T-cell (primary cell): ENCODE data around the gene LNPK. TPM values are rescaled to one million over a fixed set of nuclear protein-coding genes. Genes with fewer than 3 reads are reported as not detected.
"Not testable (repeated sequence)": the region's sequence is repeated elsewhere in the genome, so short reads cannot be mapped to it uniquely, and the experiment has no call there.

Experiments used
- ATAC-seq, 4 experiments: fragments of 200-7000 bp in 3 of 4; fragments of 150-1000 bp in 1 of 4; cut with Tn5 transposase; replicated peaks in 1 of 4; 1 replicate in 3 of 4; 2 replicates in 1 of 4; pipeline ENCODE4 v1.10.0; 2021; ENCODE audit warnings: moderate library complexity in 3 of 4, mild to moderate bottlenecking in 2 of 4, moderate number of reproducible peaks in 1 of 4
- CTCF ChIA-PET, 2 donors: fragments of 300-600 bp; sonication (Branson Sonifier 250); formaldehyde crosslinking; loops; one replicate each; lab custom pipeline; 2022; ENCODE audit warnings: antibody characterized with exemption in 2 of 2; lab: Charles Lee
- POLR2A ChIA-PET, 2 donors: fragments of 300-600 bp; sonication (Branson Sonifier 250); formaldehyde crosslinking; loops; one replicate each; lab custom pipeline; 2022; ENCODE audit warnings: antibody characterized with exemption in 2 of 2; lab: Charles Lee
- DNase-seq, 35 experiments: peaks; one replicate each; pipeline versions ENCODE4 v3.0.0 to v3.0.0-alpha.2; 2013 to 2023
- H3K27ac ChIP-seq: one replicate; pipeline ENCODE4 v1.5.1; 2013; ENCODE audit warnings: low read length
- H3K27me3 ChIP-seq, 2 experiments: replicated peaks in 1 of 2; 1 replicate in 1 of 2; 2 replicates in 1 of 2; pipeline versions ENCODE4 v1.6.1 to v1.7.0; 2013; ENCODE audit warnings: low read length in 1 of 2, mixed read lengths in 1 of 2; ENCODE audit not compliant: control insufficient read depth in 2 of 2, insufficient read depth in 2 of 2; ENCODE audit errors: extremely low read depth in 1 of 2
- H3K36me3 ChIP-seq, 2 donors: 1 replicate in 1 of 2; 2 replicates in 1 of 2; pipeline versions ENCODE4 v1.6.1 to v1.7.0; 2013; ENCODE audit warnings: low read length in 1 of 2; ENCODE audit not compliant: control insufficient read depth in 2 of 2, insufficient read depth in 1 of 2; ENCODE audit errors: extremely low read depth in 1 of 2
- H3K4me1 ChIP-seq, 2 experiments: 1 replicate in 1 of 2; 2 replicates in 1 of 2; pipeline versions ENCODE4 v1.6.1 to v1.7.0; 2013; ENCODE audit warnings: low read length in 2 of 2, mixed read lengths in 1 of 2; ENCODE audit not compliant: insufficient read depth in 2 of 2, control insufficient read depth in 1 of 2; ENCODE audit errors: extremely low read depth in 1 of 2
- H3K4me3 ChIP-seq, 2 donors: 1 replicate in 1 of 2; 2 replicates in 1 of 2; pipeline versions ENCODE4 v1.5.1 to v1.7.0; 2013; ENCODE audit warnings: mild to moderate bottlenecking in 2 of 2, low read length in 1 of 2, moderate library complexity in 1 of 2; ENCODE audit not compliant: control insufficient read depth in 1 of 2; ENCODE audit errors: extremely low read depth in 1 of 2
- H3K9me3 ChIP-seq: 2 replicates; pipeline ENCODE4 v1.7.0; 2013
- H3K27ac Mint-ChIP-seq, 2 donors: one replicate each; pipeline ENCODE4 v1.8.0; 2020 to 2021; ENCODE audit warnings: mild to moderate bottlenecking in 2 of 2, mixed read lengths in 2 of 2
- H3K27me3 Mint-ChIP-seq, 2 donors: one replicate each; pipeline ENCODE4 v1.8.0; 2021 to 2022; ENCODE audit warnings: mixed read lengths in 2 of 2
- H3K36me3 Mint-ChIP-seq: one replicate; pipeline ENCODE4 v1.8.0; 2021; ENCODE audit warnings: mixed read lengths
- H3K4me1 Mint-ChIP-seq, 3 donors: one replicate each; pipeline ENCODE4 v1.8.0; 2020 to 2022; ENCODE audit warnings: mixed read lengths in 3 of 3, mild to moderate bottlenecking in 1 of 3
- H3K4me3 Mint-ChIP-seq, 3 donors: one replicate each; pipeline ENCODE4 v1.8.0; 2020 to 2022; ENCODE audit warnings: mild to moderate bottlenecking in 3 of 3, mixed read lengths in 3 of 3, moderate library complexity in 3 of 3
- H3K9me3 Mint-ChIP-seq, 3 donors: one replicate each; pipeline ENCODE4 v1.8.0; 2020 to 2022; ENCODE audit warnings: mixed read lengths in 3 of 3
- WGBS: methylation state at CpG from one replicate; pipeline ENCODE4 v1.1.5; 2013; ENCODE audit warnings: missing lambda C conversion rate; ENCODE audit not compliant: insufficient coverage; 5-methylcytosine and 5-hydroxymethylcytosine counted together
- total RNA-seq, 35 experiments: library from RNA in 6 of 35; stranded (reverse) in 6 of 35; fragments of 120-200 nt in 1 of 35; gene quantifications; one replicate each; pipeline versions ENCODE4 v1.2.1 to v1.2.4 and lab custom pipeline; 2013 to 2026

LNPK gene
- total RNA-seq, 5 donors from 2014 or later (not counting 1 experiment from before 2014, with no cell fraction given), result 19.2 to 28.2 (median 22.1) TPM

GRCh38 chr2:176003958-176004357, 1.9 kb upstream of the LNPK start:
- no peak for DNase-seq
- Histone ChIP-seq H3K9me3 (no peaks in the 10 kb centered on the region), H3K36me3 (no peaks in the 10 kb centered on the region), H3K4me3 (no peak overlapping the region), H3K4me1 (peaks cover 7 to 15% of the 10 kb centered on the region in 2 experiments), H3K27me3 (no peaks in the 10 kb centered on the region), H3K27ac (no peak overlapping the region)
- ChIA-PET POLR2A (no interaction called here), CTCF (interaction anchor here in 1 of 2 donors (0.6 kb wide), 1 partner anchor 243 kb away, joined by 3 read pairs; no protein-coding TSS in a partner anchor)
- peaks cover 20 to 44% (median 28%) of the 10 kb centered on the region in 3 donors for H3K4me1 Mint-ChIP-seq
- H3K36me3 Mint-ChIP-seq, result no peaks in the 10 kb centered on the region
- no peaks in the 10 kb centered on the region for H3K9me3 Mint-ChIP-seq
- no peaks in the 10 kb centered on the region for H3K27me3 Mint-ChIP-seq
- H3K27ac Mint-ChIP-seq, result no peak overlapping the region
- ATAC-seq, result no peak
- H3K4me3 Mint-ChIP-seq, result peak overlapping the region in 1 of 3 donors; percentile 7
- no CpG with 5 or more reads among the region's 5 CpGs for WGBS

GRCh38 chr2:176002688-176003210, 682 bp upstream of the LNPK start:
- H3K27me3 Mint-ChIP-seq, result no peaks in the 10 kb centered on the region
- no peaks in the 10 kb centered on the region for H3K36me3 Mint-ChIP-seq
- Histone ChIP-seq H3K9me3 (no peaks in the 10 kb centered on the region), H3K4me3 (peak overlapping the region; percentile 85 to 96), H3K36me3 (no peaks in the 10 kb centered on the region), H3K4me1 (peaks cover 7 to 15% of the 10 kb centered on the region in 2 experiments), H3K27ac (peak overlapping the region; percentile 89), H3K27me3 (no peaks in the 10 kb centered on the region)
- H3K4me3 Mint-ChIP-seq, result peak overlapping the region; percentile 79 to 98 (median 83)
- peak overlapping the region; percentile 84 to 88 for H3K27ac Mint-ChIP-seq
- ChIA-PET POLR2A (interaction anchor here in 1 of 2 donors (1.1 kb wide), 1 partner anchor 1614 kb away, joined by 3 read pairs; no protein-coding TSS in a partner anchor), CTCF (no interaction called here)
- DNase-seq (peak in 4 of 35 experiments; percentile 1 to 8 (median 3)), ATAC-seq (peak in 1 of 4 experiments; percentile 1)
- peaks cover 20 to 44% (median 28%) of the 10 kb centered on the region in 3 donors for H3K4me1 Mint-ChIP-seq
- WGBS, result 20% methylated on average over 9 of the region's 14 CpGs
- H3K9me3 Mint-ChIP-seq, result no peaks in the 10 kb centered on the region

GRCh38 chr2:176001281-176001915, 669 bp downstream of the LNPK start:
- ChIA-PET POLR2A (interaction anchor here in 1 of 2 donors (0.6 to 0.7 kb wide), 3 partner anchors 13 to 1508 kb away, joined by 3 read pairs; no protein-coding TSS in a partner anchor), CTCF (interaction anchor here in 1 of 2 donors (0.7 to 1.0 kb wide), 2 partner anchors 139 to 553 kb away, joined by 3 to 4 read pairs; no protein-coding TSS in a partner anchor)
- H3K36me3 ChIP-seq, result no peaks in the 10 kb centered on the region
- peak overlapping the region; percentile 85 to 96 for H3K4me3 ChIP-seq
- Mint-ChIP-seq H3K4me3 (peak overlapping the region; percentile 79 to 98 (median 83)), H3K9me3 (no peaks in the 10 kb centered on the region), H3K4me1 (peaks cover 20 to 44% (median 28%) of the 10 kb centered on the region in 3 donors), H3K36me3 (no peaks in the 10 kb centered on the region), H3K27ac (peak overlapping the region; percentile 24 to 44), H3K27me3 (no peaks in the 10 kb centered on the region)
- DNase-seq, result peak in 26 of 35 experiments; percentile 0 to 50 (median 16)
- peaks cover 7 to 15% of the 10 kb centered on the region in 2 experiments for H3K4me1 ChIP-seq
- peak overlapping the region; percentile 42 for H3K27ac ChIP-seq
- no peaks in the 10 kb centered on the region for H3K27me3 ChIP-seq
- under 1% methylated on average over 19 of the region's 21 CpGs for WGBS
- peak; percentile 37 to 50 (median 43) for ATAC-seq
- no peaks in the 10 kb centered on the region for H3K9me3 ChIP-seq

- Mint-ChIP-seq H3K27ac (no peak overlapping the region), H3K4me3 (no peak overlapping the region), H3K36me3 (no peaks in the 10 kb centered on the region), H3K27me3 (no peaks in the 10 kb centered on the region), H3K4me1 (peaks cover 20 to 40% (median 28%) of the 10 kb centered on the region in 3 donors), H3K9me3 (no peaks in the 10 kb centered on the region)
- H3K36me3 ChIP-seq, result no peaks in the 10 kb centered on the region
- ChIA-PET CTCF (no interaction called here), POLR2A (no interaction called here)
- 100% methylated on average over 1 of the region's 2 CpGs for WGBS
- no peaks in the 10 kb centered on the region for H3K9me3 ChIP-seq
- H3K4me3 ChIP-seq, result no peak overlapping the region
- no peak for ATAC-seq
- no peak overlapping the region for H3K27ac ChIP-seq
- no peaks in the 10 kb centered on the region for H3K27me3 ChIP-seq
- peaks cover 7 to 15% of the 10 kb centered on the region in 2 experiments for H3K4me1 ChIP-seq
- no peak for DNase-seq
Observed at GRCh38 chr2:175999283-175999819, 2.7 kb downstream of the LNPK start.

GRCh38 chr2:175990099-175990498, 12.0 kb downstream of the LNPK start:
- Mint-ChIP-seq H3K9me3 (no peaks in the 10 kb centered on the region), H3K27me3 (no peaks in the 10 kb centered on the region), H3K4me3 (no peak overlapping the region), H3K27ac (no peak overlapping the region), H3K4me1 (peaks cover 0 to 2% (median 0%) of the 10 kb centered on the region in 3 donors), H3K36me3 (peaks cover 43% of the 10 kb centered on the region)
- no peak overlapping the region for H3K27ac ChIP-seq
- no peaks in the 10 kb centered on the region for H3K27me3 ChIP-seq
- DNase-seq, result no peak
- no peak for ATAC-seq
- ChIA-PET POLR2A (no interaction called here), CTCF (no interaction called here)
- H3K4me3 ChIP-seq, result no peak overlapping the region
- H3K36me3 ChIP-seq, result peaks cover 4 to 6% of the 10 kb centered on the region in 2 donors
- 100% methylated on average over 2 of the region's 2 CpGs for WGBS
- H3K9me3 ChIP-seq, result no peaks in the 10 kb centered on the region
- H3K4me1 ChIP-seq, result no peaks in the 10 kb centered on the region

GRCh38 chr2:175987126-175987525, 14.9 kb downstream of the LNPK start:
- POLR2A ChIA-PET, result interaction anchor here in 1 of 2 donors (0.6 kb wide), 1 partner anchor 9 kb away, joined by 3 read pairs; no protein-coding TSS in a partner anchor
- H3K27ac ChIP-seq, H3K27ac Mint-ChIP-seq, H3K36me3 ChIP-seq, H3K27me3 Mint-ChIP-seq, H3K4me1 Mint-ChIP-seq, H3K27me3 ChIP-seq, H3K9me3 Mint-ChIP-seq, H3K4me3 ChIP-seq, H3K4me1 ChIP-seq, CTCF ChIA-PET, ATAC-seq, DNase-seq, H3K9me3 ChIP-seq, H3K4me3 Mint-ChIP-seq: not testable (repeated sequence)
- WGBS, result no CpG with 5 or more reads among the region's 4 CpGs
- peaks cover 59% of the 10 kb centered on the region for H3K36me3 Mint-ChIP-seq
